GM12878 (cell line): Measurements from ENCODE around the gene MORN2. TPM values are rescaled to one million over a fixed set of nuclear protein-coding genes. Genes with fewer than 3 reads are reported as not detected.
A peak's percentile ranks its signal among the peaks of the same experiment; 100 is the strongest.

Source experiments
- ATF7 ChIP-seq: fragments of 450-650 bp; IDR thresholded peaks from 2 replicates; pipeline ENCODE4 v1.6.1; 2016; ENCODE audit warnings: low read depth, mild to moderate bottlenecking
- CBX3 ChIP-seq: fragments of 200-600 bp; sonication (generic); IDR thresholded peaks from 2 replicates; pipeline ENCODE4 v1.6.1; 2016; ENCODE audit warnings: low read depth, borderline replicate concordance
- CREB1 ChIP-seq: IDR thresholded peaks from 2 replicates; pipeline ENCODE4 v1.6.1; 2012; ENCODE audit warnings: low read depth, mild to moderate bottlenecking, inconsistent platforms
- CREM ChIP-seq: IDR thresholded peaks from 2 replicates; pipeline ENCODE4 v1.6.1; 2014; ENCODE audit warnings: antibody characterized with exemption, low read depth
- DPF2 ChIP-seq: fragments of 450-650 bp; IDR thresholded peaks from 2 replicates; pipeline ENCODE4 v1.6.1; 2017; ENCODE audit warnings: mild to moderate bottlenecking
- ESRRA ChIP-seq: IDR thresholded peaks from 2 replicates; pipeline ENCODE4 v1.6.1; 2012; ENCODE audit warnings: mild to moderate bottlenecking, low read length, improper control_type of control experiment
- HDAC2 ChIP-seq: fragments of 200-600 bp; sonication (generic); IDR thresholded peaks from 2 replicates; pipeline ENCODE4 v1.6.1; 2017
- KDM1A ChIP-seq: fragments of 200-600 bp; sonication (generic); IDR thresholded peaks from 2 replicates; pipeline ENCODE4 v1.6.1; 2016; ENCODE audit warnings: borderline replicate concordance
- NR2F1 ChIP-seq: fragments of 450-650 bp; conservative IDR thresholded peaks from 2 replicates; pipeline ENCODE4 v1.6.1; 2017; ENCODE audit warnings: mild to moderate bottlenecking
- RB1 ChIP-seq: fragments of 450-650 bp; formaldehyde crosslinking; IDR thresholded peaks from 2 replicates; pipeline ENCODE4 v1.6.1; 2017; ENCODE audit warnings: mild to moderate bottlenecking, borderline replicate concordance
- RUNX3 ChIP-seq: IDR thresholded peaks from 2 replicates; pipeline ENCODE4 v1.6.1; 2012; ENCODE audit warnings: low read length, inconsistent platforms
- SUZ12 ChIP-seq: fragments of 200-600 bp; sonication (generic); IDR thresholded peaks from one replicate; pipeline ENCODE4 v1.6.1; 2018; ENCODE audit warnings: antibody characterized with exemption, mild to moderate bottlenecking; ENCODE audit not compliant: unreplicated experiment
- TCF7 ChIP-seq: IDR thresholded peaks from 2 replicates; pipeline ENCODE4 v1.6.1; 2014; ENCODE audit warnings: antibody characterized with exemption, borderline replicate concordance
- YY1 ChIP-seq: IDR thresholded peaks from 2 replicates; pipeline ENCODE4 v1.6.1; 2011; ENCODE audit warnings: low read depth, mild to moderate bottlenecking, low read length
- ZNF384 ChIP-seq: IDR thresholded peaks from 2 replicates; pipeline ENCODE4 v1.6.1; 2012; ENCODE audit warnings: low read depth, mild to moderate bottlenecking, low read length, improper control_type of control experiment, borderline replicate concordance
- polyA plus RNA-seq, 11 experiments: library from polyadenylated mRNA; depleted of rRNA in 4 of 11; unstranded in 6 of 11; stranded (reverse) in 5 of 11; fragments of >200 nt; fragmentation: Nextera tagmentation in 4 of 11; fragmentation: Illumina TruSeq in 1 of 11; extraction: Ambion mirVana in 4 of 11; extraction: Trizol in 1 of 11; gene quantifications; 1 replicate in 1 of 11; 2 replicates in 10 of 11; pipeline versions ENCODE4 v1.2.1 to v1.2.3, GENCODE V29; 2011 to 2016; ENCODE audit warnings: inconsistent platforms in 2 of 11, missing spikeins in 2 of 11, low read depth in 1 of 11
- total RNA-seq, 4 experiments: library from RNA; depleted of rRNA in 3 of 4; stranded (reverse); fragments of >200 nt in 3 of 4; fragmentation: Illumina TruSeq in 1 of 4; extraction: Trizol in 1 of 4; gene quantifications; 2 replicates each; pipeline versions ENCODE4 v1.2.1 to v1.2.3, GENCODE V29; 2013 to 2021
- TF ChIP-seq, protein P1 (sequence below): IDR thresholded peaks from 2 replicates; pipeline ENCODE4 v1.6.1; 2012; ENCODE audit warnings: mild to moderate bottlenecking, low read depth, low read length
- TF ChIP-seq, protein P2 (sequence below): fragments of 450-650 bp; IDR thresholded peaks from 2 replicates; pipeline ENCODE4 v1.6.1; 2017; ENCODE audit warnings: antibody characterized with exemption, mild to moderate bottlenecking, moderate library complexity
- TF ChIP-seq, protein P3 (sequence below): fragments of 450-650 bp; IDR thresholded peaks from 2 replicates; pipeline ENCODE4 v1.6.1; 2017; ENCODE audit warnings: mild to moderate bottlenecking, moderate library complexity

The MORN2 gene
- total and polyA plus RNA-seq, 10 of the 15 experiments (the other 5 are each of a cell fraction or from before 2014, with no cell fraction given), result 2.3 to 26.9 (median 8.0) TPM

DNA sequence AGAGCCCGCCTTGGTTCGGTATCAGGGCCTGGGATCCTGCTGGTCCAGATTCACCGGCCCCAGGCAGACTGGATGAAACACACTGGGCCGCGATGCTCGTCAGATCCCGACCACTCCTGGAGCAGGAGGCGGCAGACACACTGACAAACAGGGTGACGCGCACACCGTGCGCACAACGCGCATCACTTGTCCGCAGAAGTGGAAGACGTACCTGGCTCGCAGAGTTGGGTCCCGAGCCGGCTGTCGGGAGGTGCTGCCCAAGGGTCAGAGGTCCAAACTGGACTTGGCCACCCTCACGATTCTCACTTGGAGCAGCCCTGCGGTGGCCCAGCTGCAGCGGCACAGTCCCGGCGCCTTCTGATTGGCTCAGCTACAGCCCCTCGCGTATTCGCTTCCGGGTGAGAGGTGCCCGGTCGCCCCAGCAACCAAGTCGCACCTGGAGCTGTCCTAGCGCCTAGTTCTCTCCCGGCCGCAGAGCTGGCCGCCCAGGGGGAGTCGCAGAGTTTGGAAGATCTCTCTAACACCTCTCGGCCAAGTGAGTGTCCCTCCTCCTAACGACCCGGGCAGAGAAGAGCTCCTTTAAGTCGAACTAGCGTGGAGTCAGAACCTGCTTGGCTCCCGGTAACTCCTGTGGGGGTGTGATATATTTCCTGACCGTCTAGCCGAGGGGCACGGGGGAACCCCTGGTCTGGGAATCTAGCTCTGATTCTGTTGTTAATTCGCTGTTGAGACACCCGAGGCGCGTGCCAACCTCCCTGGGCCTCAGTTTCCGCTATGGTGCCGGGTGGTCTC is at the start of gene MORN2, which contains the start of gene DHX57 (continued):
- TF ChIP-seq ESRRA (no peak), DPF2 (0 out of 2 replicates have a peak, but pooled peaks have one; percentile 11), CREB1 (peak; percentile 81), CBX3 (no peak), YY1 (0 out of 2 replicates have a peak, but pooled peaks have one; percentile 3), ATF7 (peak; percentile 94), RUNX3 (peak; percentile 76), RB1 (0 out of 2 replicates have a peak, but pooled peaks have one; percentile 57), SUZ12 (no peak), CREM (peak; percentile 13; the same call in 1 of the 2 replicates), ZNF384 (no peak), HDAC2 (no peak), NR2F1 (peak; percentile 78), KDM1A (no peak), TCF7 (no peak)
- TF ChIP-seq, protein P1, sequence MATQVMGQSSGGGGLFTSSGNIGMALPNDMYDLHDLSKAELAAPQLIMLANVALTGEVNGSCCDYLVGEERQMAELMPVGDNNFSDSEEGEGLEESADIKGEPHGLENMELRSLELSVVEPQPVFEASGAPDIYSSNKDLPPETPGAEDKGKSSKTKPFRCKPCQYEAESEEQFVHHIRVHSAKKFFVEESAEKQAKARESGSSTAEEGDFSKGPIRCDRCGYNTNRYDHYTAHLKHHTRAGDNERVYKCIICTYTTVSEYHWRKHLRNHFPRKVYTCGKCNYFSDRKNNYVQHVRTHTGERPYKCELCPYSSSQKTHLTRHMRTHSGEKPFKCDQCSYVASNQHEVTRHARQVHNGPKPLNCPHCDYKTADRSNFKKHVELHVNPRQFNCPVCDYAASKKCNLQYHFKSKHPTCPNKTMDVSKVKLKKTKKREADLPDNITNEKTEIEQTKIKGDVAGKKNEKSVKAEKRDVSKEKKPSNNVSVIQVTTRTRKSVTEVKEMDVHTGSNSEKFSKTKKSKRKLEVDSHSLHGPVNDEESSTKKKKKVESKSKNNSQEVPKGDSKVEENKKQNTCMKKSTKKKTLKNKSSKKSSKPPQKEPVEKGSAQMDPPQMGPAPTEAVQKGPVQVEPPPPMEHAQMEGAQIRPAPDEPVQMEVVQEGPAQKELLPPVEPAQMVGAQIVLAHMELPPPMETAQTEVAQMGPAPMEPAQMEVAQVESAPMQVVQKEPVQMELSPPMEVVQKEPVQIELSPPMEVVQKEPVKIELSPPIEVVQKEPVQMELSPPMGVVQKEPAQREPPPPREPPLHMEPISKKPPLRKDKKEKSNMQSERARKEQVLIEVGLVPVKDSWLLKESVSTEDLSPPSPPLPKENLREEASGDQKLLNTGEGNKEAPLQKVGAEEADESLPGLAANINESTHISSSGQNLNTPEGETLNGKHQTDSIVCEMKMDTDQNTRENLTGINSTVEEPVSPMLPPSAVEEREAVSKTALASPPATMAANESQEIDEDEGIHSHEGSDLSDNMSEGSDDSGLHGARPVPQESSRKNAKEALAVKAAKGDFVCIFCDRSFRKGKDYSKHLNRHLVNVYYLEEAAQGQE, result peak; percentile 57; the same call in 1 of the 2 replicates
- TF ChIP-seq, protein P2, sequence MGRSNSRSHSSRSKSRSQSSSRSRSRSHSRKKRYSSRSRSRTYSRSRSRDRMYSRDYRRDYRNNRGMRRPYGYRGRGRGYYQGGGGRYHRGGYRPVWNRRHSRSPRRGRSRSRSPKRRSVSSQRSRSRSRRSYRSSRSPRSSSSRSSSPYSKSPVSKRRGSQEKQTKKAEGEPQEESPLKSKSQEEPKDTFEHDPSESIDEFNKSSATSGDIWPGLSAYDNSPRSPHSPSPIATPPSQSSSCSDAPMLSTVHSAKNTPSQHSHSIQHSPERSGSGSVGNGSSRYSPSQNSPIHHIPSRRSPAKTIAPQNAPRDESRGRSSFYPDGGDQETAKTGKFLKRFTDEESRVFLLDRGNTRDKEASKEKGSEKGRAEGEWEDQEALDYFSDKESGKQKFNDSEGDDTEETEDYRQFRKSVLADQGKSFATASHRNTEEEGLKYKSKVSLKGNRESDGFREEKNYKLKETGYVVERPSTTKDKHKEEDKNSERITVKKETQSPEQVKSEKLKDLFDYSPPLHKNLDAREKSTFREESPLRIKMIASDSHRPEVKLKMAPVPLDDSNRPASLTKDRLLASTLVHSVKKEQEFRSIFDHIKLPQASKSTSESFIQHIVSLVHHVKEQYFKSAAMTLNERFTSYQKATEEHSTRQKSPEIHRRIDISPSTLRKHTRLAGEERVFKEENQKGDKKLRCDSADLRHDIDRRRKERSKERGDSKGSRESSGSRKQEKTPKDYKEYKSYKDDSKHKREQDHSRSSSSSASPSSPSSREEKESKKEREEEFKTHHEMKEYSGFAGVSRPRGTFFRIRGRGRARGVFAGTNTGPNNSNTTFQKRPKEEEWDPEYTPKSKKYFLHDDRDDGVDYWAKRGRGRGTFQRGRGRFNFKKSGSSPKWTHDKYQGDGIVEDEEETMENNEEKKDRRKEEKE, result peak; percentile 85
- TF ChIP-seq, protein P3, sequence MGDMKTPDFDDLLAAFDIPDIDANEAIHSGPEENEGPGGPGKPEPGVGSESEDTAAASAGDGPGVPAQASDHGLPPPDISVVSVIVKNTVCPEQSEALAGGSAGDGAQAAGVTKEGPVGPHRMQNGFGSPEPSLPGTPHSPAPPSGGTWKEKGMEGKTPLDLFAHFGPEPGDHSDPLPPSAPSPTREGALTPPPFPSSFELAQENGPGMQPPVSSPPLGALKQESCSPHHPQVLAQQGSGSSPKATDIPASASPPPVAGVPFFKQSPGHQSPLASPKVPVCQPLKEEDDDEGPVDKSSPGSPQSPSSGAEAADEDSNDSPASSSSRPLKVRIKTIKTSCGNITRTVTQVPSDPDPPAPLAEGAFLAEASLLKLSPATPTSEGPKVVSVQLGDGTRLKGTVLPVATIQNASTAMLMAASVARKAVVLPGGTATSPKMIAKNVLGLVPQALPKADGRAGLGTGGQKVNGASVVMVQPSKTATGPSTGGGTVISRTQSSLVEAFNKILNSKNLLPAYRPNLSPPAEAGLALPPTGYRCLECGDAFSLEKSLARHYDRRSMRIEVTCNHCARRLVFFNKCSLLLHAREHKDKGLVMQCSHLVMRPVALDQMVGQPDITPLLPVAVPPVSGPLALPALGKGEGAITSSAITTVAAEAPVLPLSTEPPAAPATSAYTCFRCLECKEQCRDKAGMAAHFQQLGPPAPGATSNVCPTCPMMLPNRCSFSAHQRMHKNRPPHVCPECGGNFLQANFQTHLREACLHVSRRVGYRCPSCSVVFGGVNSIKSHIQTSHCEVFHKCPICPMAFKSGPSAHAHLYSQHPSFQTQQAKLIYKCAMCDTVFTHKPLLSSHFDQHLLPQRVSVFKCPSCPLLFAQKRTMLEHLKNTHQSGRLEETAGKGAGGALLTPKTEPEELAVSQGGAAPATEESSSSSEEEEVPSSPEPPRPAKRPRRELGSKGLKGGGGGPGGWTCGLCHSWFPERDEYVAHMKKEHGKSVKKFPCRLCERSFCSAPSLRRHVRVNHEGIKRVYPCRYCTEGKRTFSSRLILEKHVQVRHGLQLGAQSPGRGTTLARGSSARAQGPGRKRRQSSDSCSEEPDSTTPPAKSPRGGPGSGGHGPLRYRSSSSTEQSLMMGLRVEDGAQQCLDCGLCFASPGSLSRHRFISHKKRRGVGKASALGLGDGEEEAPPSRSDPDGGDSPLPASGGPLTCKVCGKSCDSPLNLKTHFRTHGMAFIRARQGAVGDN, result peak; percentile 78
